Neutrophil (primary cell): Measurements from ENCODE around the gene L3HYPDH.

Experiments
- H3K27ac ChIP-seq: fragments of 200-600 bp; sonication (generic); 2 replicates; pipeline ENCODE4 v1.5.1; 2016; ENCODE audit warnings: mild to moderate bottlenecking, moderate library complexity
- H3K27me3 ChIP-seq: fragments of 200-600 bp; sonication (generic); 2 replicates; pipeline ENCODE4 v1.6.0; 2016; ENCODE audit warnings: mild to moderate bottlenecking
- H3K36me3 ChIP-seq: fragments of 200-600 bp; sonication (generic); 2 replicates; pipeline ENCODE4 v1.5.1; 2017
- H3K4me1 ChIP-seq, 2 experiments: fragments of 200-600 bp in 1 of 2; sonication (generic) in 1 of 2; 1 replicate in 1 of 2; 2 replicates in 1 of 2; pipeline versions ENCODE4 v1.5.1 to v1.6.1; 2013 to 2016; ENCODE audit warnings: low read depth in 1 of 2, low read length in 1 of 2, mild to moderate bottlenecking in 1 of 2, moderate library complexity in 1 of 2; ENCODE audit not compliant: control insufficient read depth in 1 of 2, insufficient read depth in 1 of 2
- H3K4me3 ChIP-seq, 2 experiments: fragments of 200-600 bp in 1 of 2; sonication (generic) in 1 of 2; 1 replicate in 1 of 2; 2 replicates in 1 of 2; pipeline ENCODE4 v1.5.1; 2013 to 2016; ENCODE audit warnings: low read depth in 1 of 2, low read length in 1 of 2, mild to moderate bottlenecking in 1 of 2, moderate library complexity in 1 of 2
- H3K9me3 ChIP-seq: fragments of 200-600 bp; sonication (generic); 2 replicates; pipeline ENCODE4 v1.5.1; 2016
- CTCF ChIP-seq: fragments of 200-600 bp; sonication (generic); IDR thresholded peaks from 2 replicates; pipeline ENCODE4 v1.5.1; 2016; ENCODE audit warnings: antibody characterized with exemption

The L3HYPDH gene

DNA sequence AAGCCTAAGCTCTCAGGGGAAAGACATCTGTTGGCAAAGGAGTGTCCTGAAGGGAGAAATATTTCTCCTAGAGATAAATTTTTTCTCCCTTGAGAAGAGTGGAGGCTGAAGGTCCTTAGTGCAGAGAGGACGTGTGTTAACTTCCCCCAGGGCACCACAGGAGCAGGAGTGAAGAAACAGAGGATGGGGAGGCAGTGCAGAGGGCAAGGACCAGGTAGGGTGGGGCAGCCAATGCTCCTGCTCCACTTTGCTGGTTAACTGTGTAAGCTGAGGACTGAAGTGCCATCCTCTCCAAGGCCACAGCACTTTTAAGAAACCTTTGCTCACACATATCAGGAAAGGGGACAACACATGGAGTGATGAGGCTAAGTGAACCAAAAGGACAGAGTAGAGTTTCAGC, 4.0 kb downstream of the L3HYPDH start:
- Histone ChIP-seq H3K4me3 (no peak overlapping the region), H3K36me3 (no peaks in the 10 kb centered on the region), H3K4me1 (peaks cover 12 to 17% of the 10 kb centered on the region in 2 experiments), H3K9me3 (no peaks in the 10 kb centered on the region), H3K27ac (no peak overlapping the region), H3K27me3 (no peaks in the 10 kb centered on the region)
- no peak for TF ChIP-seq CTCF

DNA sequence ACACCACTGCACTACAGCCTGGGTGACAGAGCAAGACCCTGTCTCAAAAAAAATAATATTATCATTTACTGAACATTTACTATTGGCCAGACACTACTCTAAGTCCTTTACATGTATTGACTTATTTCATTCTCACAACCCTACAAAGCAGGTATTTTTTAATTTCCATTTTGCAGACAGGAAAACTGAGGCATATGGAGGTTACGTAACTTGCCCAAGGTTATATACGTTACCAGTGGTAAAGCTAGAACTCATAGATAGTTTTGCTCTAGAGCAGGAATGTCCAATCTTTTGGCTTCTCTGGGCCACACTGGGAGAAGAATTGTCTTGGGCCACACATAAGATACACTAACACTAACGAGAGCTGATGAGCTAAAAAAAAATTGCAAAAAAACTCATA, 5.7 kb downstream of the L3HYPDH start:
- Histone ChIP-seq H3K36me3 (no peaks in the 10 kb centered on the region), H3K9me3 (no peaks in the 10 kb centered on the region), H3K4me1 (peaks cover 7 to 9% of the 10 kb centered on the region in 2 experiments), H3K27ac (no peak overlapping the region), H3K4me3 (no peak overlapping the region), H3K27me3 (no peaks in the 10 kb centered on the region)
- no peak for TF ChIP-seq CTCF

- no peaks in the 10 kb centered on the region for H3K36me3 ChIP-seq
- H3K9me3 ChIP-seq: no peaks in the 10 kb centered on the region
- H3K27me3 ChIP-seq: no peaks in the 10 kb centered on the region
- no peak overlapping the region for H3K27ac ChIP-seq
- no peak for TF ChIP-seq CTCF
- no peak overlapping the region for H3K4me3 ChIP-seq
- no peaks in the 10 kb centered on the region for H3K4me1 ChIP-seq
Observed at GRCh38 chr14:59475709-59476108, 8.5 kb downstream of the L3HYPDH start.

DNA sequence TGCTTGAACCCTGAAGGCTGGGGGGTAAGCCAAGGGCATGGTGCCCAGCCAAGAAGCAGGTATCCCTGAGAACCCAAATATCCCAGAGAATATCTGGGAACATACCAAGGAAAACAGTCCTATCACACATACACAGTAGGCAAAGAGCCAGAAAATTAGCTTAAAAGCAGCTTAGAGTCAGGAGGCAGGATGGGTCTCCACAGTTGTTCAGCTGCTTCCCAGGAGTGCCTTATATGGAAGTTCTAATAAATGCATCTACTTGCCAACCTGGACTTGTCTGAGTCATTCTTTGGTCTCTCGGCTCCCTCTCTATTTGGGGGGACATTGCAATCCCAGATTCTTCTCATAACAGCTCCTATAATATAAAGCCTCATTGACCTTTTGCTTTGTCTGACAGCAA, 10.0 kb downstream of the L3HYPDH start:
- H3K9me3 ChIP-seq: no peaks in the 10 kb centered on the region
- H3K36me3 ChIP-seq: no peaks in the 10 kb centered on the region
- H3K4me3 ChIP-seq: no peak overlapping the region
- H3K27ac ChIP-seq: no peak overlapping the region
- no peaks in the 10 kb centered on the region for H3K27me3 ChIP-seq
- no peak for TF ChIP-seq CTCF
- H3K4me1 ChIP-seq: no peaks in the 10 kb centered on the region

GRCh38 chr14:59465316-59466135, 18.7 kb downstream of the L3HYPDH start, which contains the start of gene GPR135:
GPR135 (minus strand) TSS chr14:59465380; CDS start chr14:59465226, 154 bp downstream.
- H3K27me3 ChIP-seq: peaks cover 66% of the 10 kb centered on the region
- TF ChIP-seq CTCF: no peak
- H3K4me1 ChIP-seq: peaks cover 11 to 19% of the 10 kb centered on the region in 2 experiments
- no peaks in the 10 kb centered on the region for H3K9me3 ChIP-seq
- H3K27ac ChIP-seq: no peak within 1 kb of the TSS
- H3K36me3 ChIP-seq: no peaks in the 10 kb centered on the region
- peak within 1 kb of the TSS; percentile 24 to 55 for H3K4me3 ChIP-seq
